Muscle of back (tissue), 10 donors: Measurements from ENCODE around the gene HYAL3. TPM values are rescaled to one million over a fixed set of nuclear protein-coding genes. Genes with fewer than 3 reads are reported as not detected.

ENCODE experiments used
- polyA plus RNA-seq, 10 donors: library from polyadenylated mRNA; unstranded; fragments of 120-200 nt; gene quantifications; one replicate each; pipeline ENCODE4 v1.2.1, GENCODE V29; 2013; ENCODE audit not compliant: insufficient read length in 10 of 10

Gene HYAL3
- polyA plus RNA-seq, 10 donors, result 1.2 to 2.4 (median 1.9) TPM

Other genes starting within 250 kb of the HYAL3 start
- gene RBM5, start 210.5 kb downstream of the HYAL3 start, polyA plus RNA-seq, result 100 to 1,000 TPM; 113 to 245 (median 144) TPM
- gene SEMA3F, start 144.1 kb downstream of the HYAL3 start, polyA plus RNA-seq, result 10 to 100 TPM in 9 of 10 donors, 1 to 10 TPM in 1; 9.5 to 38.2 (median 11.4) TPM
- gene GNAT1, start 107.8 kb downstream of the HYAL3 start, polyA plus RNA-seq, result under 1 TPM in 1 of 10 donors, not detected in 9; 0.31 TPM
- 1 to 10 TPM in 9 of 10 donors, under 1 TPM in 1; 0.98 to 4.6 (median 2.4) TPM for gene SLC38A3, start 94.1 kb downstream of the HYAL3 start, polyA plus RNA-seq
- gene GNAI2, start 63.2 kb downstream of the HYAL3 start, polyA plus RNA-seq, result 100 to 1,000 TPM; 160 to 205 (median 182) TPM
- gene SEMA3B, start 30.3 kb downstream of the HYAL3 start, polyA plus RNA-seq, result 10 to 100 TPM; 25.1 to 59.2 (median 42.0) TPM
- 10 to 100 TPM; 13.8 to 39.2 (median 30.1) TPM for gene LSMEM2, start 20.3 kb downstream of the HYAL3 start, polyA plus RNA-seq
- 10 to 100 TPM; 32.0 to 54.6 (median 50.2) TPM for gene IFRD2, start 7.0 kb downstream of the HYAL3 start, polyA plus RNA-seq
- 1 to 10 TPM; 4.8 to 7.2 (median 6.3) TPM for gene NAA80, start within 50 bp of the HYAL3 start, polyA plus RNA-seq
- 1 to 10 TPM; 1.0 to 3.6 (median 2.0) TPM for gene HYAL1, start 4.2 kb upstream of the HYAL3 start, polyA plus RNA-seq
- gene HYAL2, start 23.3 kb upstream of the HYAL3 start, polyA plus RNA-seq, result 10 to 100 TPM; 29.1 to 52.0 (median 36.9) TPM
- gene TUSC2, start 28.8 kb upstream of the HYAL3 start, polyA plus RNA-seq, result 10 to 100 TPM; 14.3 to 20.2 (median 15.9) TPM
- gene RASSF1, start 41.4 kb upstream of the HYAL3 start, polyA plus RNA-seq, result 10 to 100 TPM; 31.3 to 43.2 (median 34.4) TPM
- 1 to 10 TPM in 4 of 10 donors, under 1 TPM in 6; 0.60 to 1.7 (median 0.93) TPM for gene ZMYND10, start 46.3 kb upstream of the HYAL3 start, polyA plus RNA-seq
- gene NPRL2, start 51.4 kb upstream of the HYAL3 start, polyA plus RNA-seq, result 10 to 100 TPM; 16.9 to 23.2 (median 18.9) TPM
- 10 to 100 TPM in 1 of 10 donors, 1 to 10 TPM in 9; 5.9 to 10.2 (median 7.0) TPM for gene CYB561D2, start 51.5 kb upstream of the HYAL3 start, polyA plus RNA-seq
- 10 to 100 TPM; 18.5 to 30.8 (median 23.4) TPM for gene TMEM115, start 60.1 kb upstream of the HYAL3 start, polyA plus RNA-seq
- gene CACNA2D2, start 204.2 kb upstream of the HYAL3 start, polyA plus RNA-seq, result 10 to 100 TPM in 1 of 10 donors, 1 to 10 TPM in 9; 3.6 to 11.0 (median 5.7) TPM